Measurements from ENCODE around the gene EPB41L5.

GRCh38 chr2:120123090-120123489, 110.2 kb downstream of the EPB41L5 start:
- no peak for TF ChIP-seq ZNF436 (CRISPR knock-in tag; IDR thresholded peaks at IDR 0.05)
- no peak for TF ChIP-seq BDP1 (IDR thresholded peaks at IDR 0.05; ENCODE audit: insufficient read depth, insufficient read length)
- TF ChIP-seq, protein P1, sequence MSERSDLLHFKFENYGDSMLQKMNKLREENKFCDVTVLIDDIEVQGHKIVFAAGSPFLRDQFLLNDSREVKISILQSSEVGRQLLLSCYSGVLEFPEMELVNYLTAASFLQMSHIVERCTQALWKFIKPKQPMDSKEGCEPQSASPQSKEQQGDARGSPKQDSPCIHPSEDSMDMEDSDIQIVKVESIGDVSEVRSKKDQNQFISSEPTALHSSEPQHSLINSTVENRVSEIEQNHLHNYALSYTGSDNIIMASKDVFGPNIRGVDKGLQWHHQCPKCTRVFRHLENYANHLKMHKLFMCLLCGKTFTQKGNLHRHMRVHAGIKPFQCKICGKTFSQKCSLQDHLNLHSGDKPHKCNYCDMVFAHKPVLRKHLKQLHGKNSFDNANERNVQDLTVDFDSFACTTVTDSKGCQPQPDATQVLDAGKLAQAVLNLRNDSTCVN (CRISPR knock-in tag; IDR thresholded peaks at IDR 0.05), result no peak
- no peak for TF ChIP-seq CEBPB (tag; IDR thresholded peaks at IDR 0.05)
- TF ChIP-seq CTCF (IDR thresholded peaks at IDR 0.05 in 2 of 3, conservative IDR thresholded peaks at IDR 0.05 in 1 of 3; ENCODE audit: insufficient read depth in 2 of 3, low read depth in 1 of 3, low read length in 3 of 3), result no peak
- TF ChIP-seq NFYB (IDR thresholded peaks at IDR 0.05; ENCODE audit: extremely low read depth, insufficient read length), result no peak
